Prostate gland (tissue), 2 donors: ENCODE data around the gene FOXP2. TPM values are rescaled to one million over a fixed set of nuclear protein-coding genes. Genes with fewer than 3 reads are reported as not detected.
A peak's percentile ranks its signal among the peaks of the same experiment; 100 is the strongest.

Source experiments
- DNase-seq: peaks from one replicate; pipeline ENCODE4 v3.0.0-alpha.2; 2019; ENCODE audit warnings: low spot score
- H3K27ac ChIP-seq, 2 donors: fragments of 200-600 bp; sonication (generic); 2 replicates each; pipeline ENCODE4 v1.5.1; 2017 to 2019
- H3K27me3 ChIP-seq: fragments of 200-600 bp; sonication (generic); replicated peaks from 2 replicates; pipeline ENCODE4 v1.5.1; 2019; ENCODE audit not compliant: insufficient read depth
- H3K36me3 ChIP-seq, 2 donors: fragments of 200-600 bp; sonication (generic); 1 replicate in 1 of 2; 2 replicates in 1 of 2; pipeline versions ENCODE4 v1.5.1 to v1.8.1; 2017 to 2019
- H3K4me1 ChIP-seq: fragments of 200-600 bp; sonication (generic); replicated peaks from 2 replicates; pipeline ENCODE4 v1.5.1; 2019
- H3K4me3 ChIP-seq, 2 donors: fragments of 200-600 bp; sonication (generic); 2 replicates each; pipeline ENCODE4 v1.5.1; 2017 to 2019
- H3K9me3 ChIP-seq: fragments of 200-600 bp; sonication (generic); 2 replicates; pipeline ENCODE4 v1.5.1; 2017
- POLR2A ChIP-seq: fragments of 450-650 bp; IDR thresholded peaks from one replicate; pipeline ENCODE4 v1.6.1; 2016; ENCODE audit warnings: antibody characterized with exemption, mild to moderate bottlenecking
- POLR2AphosphoS5 ChIP-seq: sonication (generic); formaldehyde crosslinking; IDR thresholded peaks from one replicate; pipeline ENCODE4 v1.6.1; 2017; ENCODE audit warnings: antibody characterized with exemption
- WGBS: methylation state at CpG from one replicate; pipeline ENCODE4 v1.1.5; 2018; 5-methylcytosine and 5-hydroxymethylcytosine counted together
- intact Hi-C: fragments of 100-400 bp; cut with DNase I; formaldehyde crosslinking; loops from one replicate; pipeline ENCODE4 v1.14.2; 2022
- total RNA-seq, 2 donors: library from RNA; depleted of rRNA; stranded (reverse); fragments of >200 nt; gene quantifications; one replicate each; pipeline ENCODE4 v1.1.0, GENCODE V29; 2016
- TF ChIP-seq, protein P1 (sequence below), 4 experiments: fragments of 200-600 bp in 2 of 4; fragments of 450-650 bp in 2 of 4; sonication (generic) in 2 of 4; IDR thresholded peaks; 1 replicate in 3 of 4; 2 replicates in 1 of 4; pipeline ENCODE4 v1.5.1; 2016 to 2019; ENCODE audit warnings: antibody characterized with exemption in 4 of 4, mild to moderate bottlenecking in 2 of 4, moderate library complexity in 2 of 4

The FOXP2 gene
- total RNA-seq, 2 donors from 2014 or later: 4.9 to 5.6 TPM

DNA sequence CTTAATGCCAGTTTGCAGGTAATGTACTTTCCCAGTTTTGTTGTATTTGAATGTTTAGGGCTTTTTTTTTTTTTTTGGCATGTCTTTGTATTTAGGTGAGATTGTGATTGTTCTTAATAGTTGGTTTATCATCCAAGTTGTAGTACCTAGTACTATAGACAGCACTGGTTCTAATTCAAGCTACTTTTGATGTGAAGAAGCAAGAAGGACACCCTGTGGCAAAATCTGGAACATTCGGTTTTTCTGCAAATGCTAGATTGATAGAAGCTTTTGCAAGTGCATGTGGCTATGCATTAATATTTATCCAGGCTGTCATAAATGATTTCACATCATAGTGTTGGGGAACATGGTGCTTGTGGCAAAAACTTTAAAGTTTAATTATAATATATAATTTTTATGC is 248.9 kb downstream of the FOXP2 start:
- no peak for TF ChIP-seq POLR2AphosphoS5
- TF ChIP-seq, protein P1, sequence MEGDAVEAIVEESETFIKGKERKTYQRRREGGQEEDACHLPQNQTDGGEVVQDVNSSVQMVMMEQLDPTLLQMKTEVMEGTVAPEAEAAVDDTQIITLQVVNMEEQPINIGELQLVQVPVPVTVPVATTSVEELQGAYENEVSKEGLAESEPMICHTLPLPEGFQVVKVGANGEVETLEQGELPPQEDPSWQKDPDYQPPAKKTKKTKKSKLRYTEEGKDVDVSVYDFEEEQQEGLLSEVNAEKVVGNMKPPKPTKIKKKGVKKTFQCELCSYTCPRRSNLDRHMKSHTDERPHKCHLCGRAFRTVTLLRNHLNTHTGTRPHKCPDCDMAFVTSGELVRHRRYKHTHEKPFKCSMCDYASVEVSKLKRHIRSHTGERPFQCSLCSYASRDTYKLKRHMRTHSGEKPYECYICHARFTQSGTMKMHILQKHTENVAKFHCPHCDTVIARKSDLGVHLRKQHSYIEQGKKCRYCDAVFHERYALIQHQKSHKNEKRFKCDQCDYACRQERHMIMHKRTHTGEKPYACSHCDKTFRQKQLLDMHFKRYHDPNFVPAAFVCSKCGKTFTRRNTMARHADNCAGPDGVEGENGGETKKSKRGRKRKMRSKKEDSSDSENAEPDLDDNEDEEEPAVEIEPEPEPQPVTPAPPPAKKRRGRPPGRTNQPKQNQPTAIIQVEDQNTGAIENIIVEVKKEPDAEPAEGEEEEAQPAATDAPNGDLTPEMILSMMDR (IDR thresholded peaks at IDR 0.05): peak in 1 of 4 experiments; percentile 12
- H3K9me3 ChIP-seq: no peaks in the 10 kb centered on the region
- H3K27ac ChIP-seq: no peak overlapping the region
- H3K27me3 ChIP-seq: no peaks in the 10 kb centered on the region
- no peak overlapping the region for H3K4me3 ChIP-seq
- 85% methylated on average over 1 of the region's 1 CpG for WGBS
- H3K36me3 ChIP-seq: no peaks in the 10 kb centered on the region
- no peak for DNase-seq
- no peaks in the 10 kb centered on the region for H3K4me1 ChIP-seq
- intact Hi-C loops: loop anchor here (5.0 to 10.0 kb wide), 2 partner anchors 249 to 581 kb away; partner anchors contain the start of gene FOXP2

DNA sequence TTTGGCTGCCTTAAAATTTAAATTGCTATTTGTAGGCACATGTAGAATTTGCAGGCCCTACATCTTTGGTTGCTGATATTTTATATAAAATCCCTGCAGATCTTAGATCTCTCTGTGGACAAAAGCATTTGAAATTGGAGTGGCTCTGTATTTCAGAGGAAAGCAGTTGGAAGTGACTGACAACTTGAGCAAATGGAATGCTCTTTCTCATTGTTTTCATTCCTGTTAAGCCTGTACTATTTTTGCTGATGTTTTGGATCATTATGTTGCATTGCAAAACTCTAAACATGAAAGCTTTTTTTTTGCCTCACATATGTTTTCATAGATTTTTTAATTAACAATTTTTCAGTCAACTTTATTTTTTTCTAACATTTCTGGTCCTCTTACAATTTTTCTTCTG is 256.1 kb downstream of the FOXP2 start:
- no peaks in the 10 kb centered on the region for H3K9me3 ChIP-seq
- no peak overlapping the region for H3K27ac ChIP-seq
- no peaks in the 10 kb centered on the region for H3K27me3 ChIP-seq
- H3K4me3 ChIP-seq: no peak overlapping the region
- TF ChIP-seq, protein P1 (IDR thresholded peaks at IDR 0.05): no peak
- no peak for TF ChIP-seq POLR2AphosphoS5
- no peaks in the 10 kb centered on the region for H3K36me3 ChIP-seq
- intact Hi-C loops: no loop called here
- no peak for DNase-seq
- no peaks in the 10 kb centered on the region for H3K4me1 ChIP-seq

DNA sequence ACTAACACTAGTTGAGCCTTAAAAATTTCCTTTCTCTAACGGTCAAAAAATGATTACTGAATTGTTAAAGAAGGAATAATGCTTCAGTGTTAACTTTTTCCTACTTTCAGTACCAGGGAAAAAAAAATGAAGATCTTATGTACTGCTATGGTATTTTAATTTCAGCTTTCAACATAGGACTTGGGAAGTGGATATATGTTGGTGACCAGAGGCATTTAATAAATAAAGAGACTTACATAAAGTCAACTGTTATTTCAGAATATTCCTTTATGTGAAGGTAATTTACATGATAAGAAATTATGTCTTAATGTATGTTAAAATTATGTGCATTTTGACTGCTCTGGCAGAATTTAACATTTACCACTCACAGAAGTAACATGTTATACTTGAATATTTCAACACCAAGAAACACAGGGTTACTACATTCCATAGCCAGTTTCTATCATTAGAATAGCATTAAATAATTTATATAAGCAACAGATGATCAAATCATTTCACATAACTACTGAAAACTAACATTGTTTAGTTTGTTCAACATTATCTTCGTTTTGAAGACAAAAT is 257.0 kb downstream of the FOXP2 start:
- DNase-seq: no peak
- TF ChIP-seq POLR2A: no peak
- TF ChIP-seq, protein P1 (IDR thresholded peaks at IDR 0.05): no peak
- TF ChIP-seq POLR2AphosphoS5: no peak
- WGBS: 88% methylated on average over 2 of the region's 2 CpGs
- no peaks in the 10 kb centered on the region for H3K9me3 ChIP-seq
- H3K4me3 ChIP-seq: no peak overlapping the region
- H3K27me3 ChIP-seq: no peaks in the 10 kb centered on the region
- H3K36me3 ChIP-seq: no peaks in the 10 kb centered on the region
- H3K27ac ChIP-seq: no peak overlapping the region
- intact Hi-C loops: no loop called here
- no peaks in the 10 kb centered on the region for H3K4me1 ChIP-seq

DNA sequence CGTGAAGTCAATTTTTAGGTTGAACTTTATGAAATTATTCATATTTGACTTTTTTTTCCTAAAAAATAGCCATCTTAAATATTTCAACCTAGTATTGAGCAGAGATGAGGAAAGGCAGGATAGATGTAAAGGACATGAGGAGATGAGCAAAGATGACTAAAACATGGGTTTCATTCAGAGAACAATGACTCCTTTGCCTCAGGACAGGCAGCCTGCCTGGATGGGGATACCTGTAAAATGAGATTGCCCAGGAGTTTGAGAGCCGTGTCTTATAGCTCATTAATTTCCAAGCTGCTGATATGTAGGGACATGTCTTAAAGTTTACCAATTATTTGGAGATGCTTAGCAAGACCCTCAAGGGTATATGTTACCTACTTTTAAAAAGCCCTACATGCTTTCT is 263.5 kb downstream of the FOXP2 start:
- Histone ChIP-seq H3K4me1 (no peaks in the 10 kb centered on the region), H3K27me3 (no peaks in the 10 kb centered on the region), H3K36me3 (no peaks in the 10 kb centered on the region), H3K9me3 (no peaks in the 10 kb centered on the region), H3K27ac (no peak overlapping the region), H3K4me3 (no peak overlapping the region)
- 80% methylated on average over 2 of the region's 2 CpGs for WGBS
- TF ChIP-seq POLR2AphosphoS5 (no peak), POLR2A (no peak)
- TF ChIP-seq, protein P1 (IDR thresholded peaks at IDR 0.05): no peak
- intact Hi-C loops: no loop called here
- DNase-seq: no peak

DNA sequence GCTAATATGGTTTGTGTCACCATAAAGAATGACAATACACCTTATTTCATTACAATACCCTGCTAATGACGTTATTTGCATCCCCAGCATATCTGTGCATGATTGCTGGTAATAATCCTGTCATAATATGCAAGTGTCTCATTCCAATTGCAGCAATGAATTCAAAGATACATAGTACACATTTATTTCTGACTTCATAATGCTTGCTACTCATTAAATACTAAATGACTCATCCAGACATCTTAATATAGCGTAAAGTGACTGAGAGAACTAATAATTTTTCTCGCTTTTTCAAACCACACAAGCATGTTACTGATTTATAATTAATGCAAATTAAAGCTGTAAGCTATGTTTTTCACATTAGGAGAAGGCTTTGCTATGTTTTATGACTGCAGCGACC is 272.6 kb downstream of the FOXP2 start:
- WGBS: 89% methylated on average over 4 of the region's 4 CpGs
- no peak overlapping the region for H3K4me3 ChIP-seq
- no peaks in the 10 kb centered on the region for H3K9me3 ChIP-seq
- no peaks in the 10 kb centered on the region for H3K4me1 ChIP-seq
- H3K27ac ChIP-seq: no peak overlapping the region
- H3K27me3 ChIP-seq: no peaks in the 10 kb centered on the region
- no peaks in the 10 kb centered on the region for H3K36me3 ChIP-seq
- intact Hi-C loops: no loop called here
- TF ChIP-seq, protein P1 (IDR thresholded peaks at IDR 0.05): no peak
- TF ChIP-seq POLR2A (no peak), POLR2AphosphoS5 (no peak)
- DNase-seq: no peak
